Astrocyte (in vitro differentiated cells and primary cell): ENCODE results near the gene SCAP.

ENCODE experiments used
- CTCF ChIP-seq: IDR thresholded peaks from 2 replicates; pipeline ENCODE4 v1.5.1; 2011; ENCODE audit warnings: low read depth, mild to moderate bottlenecking, inconsistent platforms, low read length, moderate library complexity; ENCODE audit not compliant: insufficient read depth
- EZH2 ChIP-seq: IDR thresholded peaks from 2 replicates; pipeline ENCODE4 v1.6.1; 2012; ENCODE audit warnings: mild to moderate bottlenecking, low read length, inconsistent platforms; ENCODE audit not compliant: insufficient read depth

GRCh38 chr3:47432673-47433072 lies 43.1 kb downstream of the SCAP start:
- TF ChIP-seq CTCF (no peak), EZH2 (no peak)
